Measurements from ENCODE around the gene ZMYND8.

ZMYND8 gene

GRCh38 chr20:47325242-47325641 lies 31.3 kb downstream of the ZMYND8 start:
- no peak overlapping the region for H3K4me3 ChIP-seq (ENCODE audit: low read depth, low read length)
- no peak for TF ChIP-seq CTCF (IDR thresholded peaks at IDR 0.05; ENCODE audit: borderline replicate concordance, insufficient read depth, low read depth, low read length)

GRCh38 chr20:47320990-47321805 lies 35.3 kb downstream of the ZMYND8 start:
- no peak overlapping the region for H3K4me3 ChIP-seq (ENCODE audit: low read depth, low read length)
- no peak for TF ChIP-seq CTCF (IDR thresholded peaks at IDR 0.05; ENCODE audit: borderline replicate concordance, insufficient read depth, low read depth, low read length)

- TF ChIP-seq CTCF (IDR thresholded peaks at IDR 0.05; ENCODE audit: borderline replicate concordance, insufficient read depth, low read depth, low read length): no peak
- no peak overlapping the region for H3K4me3 ChIP-seq (ENCODE audit: low read depth, low read length)
Measured at GRCh38 chr20:47319517-47320252, 36.8 kb downstream of the ZMYND8 start.

GRCh38 chr20:47318586-47319516 lies 37.6 kb downstream of the ZMYND8 start:
- no peak for TF ChIP-seq CTCF (IDR thresholded peaks at IDR 0.05; ENCODE audit: borderline replicate concordance, insufficient read depth, low read depth, low read length)
- H3K4me3 ChIP-seq (ENCODE audit: low read depth, low read length): no peak overlapping the region

- no peak overlapping the region for H3K4me3 ChIP-seq (ENCODE audit: low read depth, low read length)
Measured at GRCh38 chr20:47318027-47318585, 38.4 kb downstream of the ZMYND8 start.

More at GRCh38 chr20:47318027-47318585, 38.4 kb downstream of the ZMYND8 start:
- no peak for TF ChIP-seq CTCF (IDR thresholded peaks at IDR 0.05; ENCODE audit: borderline replicate concordance, insufficient read depth, low read depth, low read length)

Data from GM12875 (cell line).